GM19467 (cell line): ENCODE results near the gene WFS1.
A peak's percentile ranks its signal among the peaks of the same experiment; 100 is the strongest.

Experiments
- ATAC-seq: cut with Tn5 transposase; IDR thresholded peaks from one replicate; pipeline ENCODE4 v1.9.1; 2021; ENCODE audit warnings: mild to moderate bottlenecking, moderate library complexity; ENCODE audit not compliant: unreplicated experiment

WFS1 gene

DNA sequence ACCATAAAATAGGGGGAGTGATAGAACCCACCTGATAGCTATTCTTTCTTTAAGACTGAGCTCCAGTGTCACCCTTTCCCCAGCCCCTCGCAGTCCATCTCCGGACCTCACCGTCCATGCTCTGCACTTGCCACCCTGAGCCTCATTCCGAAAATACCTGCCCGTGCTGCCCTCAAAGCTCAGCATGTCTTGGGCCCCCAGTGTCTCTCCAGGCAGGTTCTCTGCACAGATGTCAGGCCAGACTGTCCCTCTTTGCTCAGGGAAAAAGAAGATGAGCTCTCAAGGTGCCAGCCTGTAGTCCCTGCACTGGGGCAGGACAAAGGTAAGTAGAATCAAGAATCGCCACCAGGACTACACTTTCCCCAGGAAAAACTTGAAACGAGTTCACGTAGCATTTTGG is 9.8 kb upstream of the WFS1 start:
- ATAC-seq: no peak

DNA sequence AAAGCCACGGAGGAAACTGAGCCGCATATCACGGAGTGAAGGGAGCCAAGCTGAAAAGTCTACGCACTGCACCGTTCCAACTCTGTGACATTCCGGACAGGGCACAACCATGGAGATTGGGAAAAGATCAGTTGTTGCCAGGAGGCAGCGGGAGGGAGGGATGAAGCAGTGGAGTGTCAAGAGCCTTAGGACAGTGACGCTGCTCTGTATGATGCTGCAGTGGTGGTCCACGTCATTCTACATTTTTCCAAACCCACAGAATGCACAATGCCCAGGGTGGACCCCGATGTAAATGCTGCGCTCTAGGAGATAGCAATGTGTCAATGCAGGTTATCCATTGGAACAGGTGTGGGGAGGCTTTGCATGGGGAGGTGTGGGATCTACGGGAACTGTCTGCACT is 7.5 kb upstream of the WFS1 start:
- ATAC-seq: no peak

GRCh38 chr4:6262847-6263487 is 6.7 kb upstream of the WFS1 start:
- ATAC-seq: no peak

DNA sequence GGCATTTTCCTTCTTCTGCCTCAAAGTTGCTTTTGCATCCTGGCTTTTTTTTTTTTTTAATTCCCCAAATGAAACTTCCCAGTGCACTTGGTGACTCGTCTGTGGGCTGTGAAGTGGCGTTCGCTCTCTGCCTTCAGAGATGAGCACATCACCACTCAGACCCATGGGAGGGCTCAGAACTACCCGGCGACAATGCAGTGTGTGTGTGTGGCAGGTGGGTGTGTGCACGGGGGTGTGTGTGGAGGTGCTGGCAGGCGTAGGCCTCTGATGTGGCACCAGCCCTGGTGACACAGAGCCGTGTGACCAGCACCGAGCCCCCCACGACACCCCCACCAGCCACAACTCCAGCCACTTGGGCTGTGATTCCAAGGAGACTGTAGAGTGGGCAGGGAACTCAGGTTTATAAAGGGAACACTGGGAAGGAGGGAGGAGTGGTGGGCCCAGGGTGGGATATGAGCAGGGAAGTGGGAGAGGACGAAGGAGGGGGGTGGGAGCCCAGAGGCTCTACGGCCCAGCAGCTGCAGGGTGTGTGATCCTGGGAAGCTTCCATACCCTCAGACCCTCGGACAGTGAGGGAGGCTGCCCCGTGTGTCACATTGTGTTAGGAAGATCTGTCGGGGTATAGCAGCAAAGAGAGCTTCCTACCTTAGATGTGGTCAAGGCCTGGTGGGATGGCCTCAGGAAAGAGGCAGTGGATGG is 6.0 kb upstream of the WFS1 start:
- no peak for ATAC-seq

GRCh38 chr4:6264225-6264540 is 5.5 kb upstream of the WFS1 start:
- ATAC-seq: no peak

DNA sequence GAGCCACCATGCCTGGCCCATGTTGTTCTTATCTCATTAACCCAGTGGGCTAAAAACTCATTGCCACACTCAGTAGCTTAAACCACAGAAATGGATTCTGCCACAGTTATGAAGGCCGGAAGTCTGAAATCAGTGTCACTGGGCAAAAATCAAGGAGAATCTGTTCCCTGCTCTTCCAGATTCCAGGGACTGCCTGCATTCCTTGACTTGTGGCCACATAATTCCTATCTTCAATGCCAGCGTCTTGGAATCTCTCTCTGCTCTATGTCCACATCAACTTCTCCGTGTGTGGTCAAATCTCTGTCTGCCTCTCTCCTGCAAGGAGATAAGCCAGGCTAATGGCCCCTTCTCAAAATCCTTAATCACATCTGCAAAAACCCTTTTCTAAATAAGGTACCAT is 4.1 kb upstream of the WFS1 start:
- ATAC-seq: no peak

GRCh38 chr4:6267573-6267972 is 2.1 kb upstream of the WFS1 start:
- ATAC-seq: no peak

DNA sequence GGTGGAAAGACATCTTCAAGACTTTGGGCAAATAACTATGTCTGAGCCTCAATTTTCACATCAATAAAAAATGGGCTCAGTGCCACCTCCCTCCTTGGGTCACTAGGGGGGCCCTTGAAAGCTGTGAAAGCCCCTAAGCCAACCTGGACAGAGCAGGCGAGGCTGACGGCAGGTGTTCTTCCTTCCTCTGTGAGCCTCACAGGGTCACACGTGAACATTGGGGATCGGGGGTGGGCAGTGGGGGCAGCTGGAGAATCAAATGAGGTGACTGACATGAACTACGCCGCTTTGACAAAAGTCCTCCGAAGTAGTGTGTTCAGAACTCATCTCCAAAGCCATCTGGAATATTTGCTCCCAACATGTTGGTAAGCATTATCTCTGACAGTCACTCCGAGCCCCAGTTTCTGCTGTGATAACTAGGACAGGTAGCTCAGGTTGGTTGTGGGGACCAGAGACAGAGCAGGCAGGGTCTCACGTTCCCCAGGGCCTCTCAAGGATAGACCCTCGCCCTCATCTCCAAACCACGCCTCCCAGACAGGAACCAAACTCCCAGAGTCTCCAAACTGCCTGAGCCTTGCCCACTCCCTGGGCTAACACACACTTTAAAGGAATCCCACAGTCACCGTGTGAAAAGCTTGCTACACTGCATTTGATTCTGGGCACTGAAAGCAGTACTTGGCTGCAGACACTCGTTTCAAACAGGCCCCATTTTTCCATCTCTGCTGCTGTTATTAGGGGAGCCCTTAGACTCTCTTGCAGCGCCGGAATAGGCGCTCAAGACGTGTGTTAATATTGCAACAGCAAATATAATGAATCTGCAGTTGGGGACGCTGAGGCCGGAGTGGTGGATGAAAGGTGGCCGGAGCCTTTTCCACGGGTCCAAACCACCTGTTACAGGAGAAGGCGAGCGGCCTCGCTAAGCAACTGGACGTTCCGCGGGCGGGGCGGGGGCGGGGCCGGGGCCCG is 717 bp upstream of the WFS1 start:
- peak; percentile 5 for ATAC-seq

DNA sequence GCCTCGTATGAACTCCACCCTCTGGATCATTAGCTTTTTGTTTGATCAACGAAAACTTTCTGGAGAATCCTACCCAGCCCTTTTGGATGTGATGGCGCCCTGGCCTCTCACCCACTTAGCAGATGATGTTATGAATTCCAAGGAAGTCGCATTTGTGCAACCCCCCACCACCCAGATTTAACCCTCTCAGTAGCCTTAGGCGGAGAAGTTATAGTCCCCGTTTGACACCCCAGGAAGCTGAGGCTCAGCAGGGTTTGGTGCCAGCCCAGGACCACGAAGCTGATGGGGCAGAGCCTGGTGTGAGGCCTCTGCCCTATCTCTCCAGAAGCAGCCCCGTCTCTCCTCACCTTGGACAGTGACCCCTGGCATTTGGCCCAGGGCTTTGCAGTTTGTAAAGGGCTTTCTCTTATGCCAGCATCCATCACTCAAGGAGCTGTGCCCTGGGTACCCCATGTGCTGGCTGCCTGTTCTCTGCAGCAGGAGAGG is 1.0 kb downstream of the WFS1 start:
- no peak for ATAC-seq

DNA sequence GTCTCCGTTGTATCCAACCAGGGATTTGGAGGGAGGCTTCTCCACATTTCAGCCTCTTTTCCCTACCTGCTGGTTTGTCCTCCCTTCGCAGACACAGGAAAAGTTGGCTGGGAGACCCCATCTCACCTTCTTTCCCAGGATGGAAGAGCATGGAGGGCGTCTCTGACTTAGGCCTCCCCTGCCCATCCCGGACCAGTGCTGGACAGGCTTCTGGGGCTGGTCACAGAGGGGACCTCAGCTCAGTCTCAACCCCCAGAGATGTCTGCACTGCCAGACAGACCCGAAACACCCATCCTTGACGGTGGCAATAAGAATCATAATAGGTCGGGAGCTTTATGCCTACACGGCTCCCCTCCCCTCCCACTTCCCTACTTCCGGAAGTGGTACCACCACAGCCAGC is 1.6 kb downstream of the WFS1 start:
- no peak for ATAC-seq

- ATAC-seq: no peak
Observed at GRCh38 chr4:6271701-6272465, 2.2 kb downstream of the WFS1 start.

DNA sequence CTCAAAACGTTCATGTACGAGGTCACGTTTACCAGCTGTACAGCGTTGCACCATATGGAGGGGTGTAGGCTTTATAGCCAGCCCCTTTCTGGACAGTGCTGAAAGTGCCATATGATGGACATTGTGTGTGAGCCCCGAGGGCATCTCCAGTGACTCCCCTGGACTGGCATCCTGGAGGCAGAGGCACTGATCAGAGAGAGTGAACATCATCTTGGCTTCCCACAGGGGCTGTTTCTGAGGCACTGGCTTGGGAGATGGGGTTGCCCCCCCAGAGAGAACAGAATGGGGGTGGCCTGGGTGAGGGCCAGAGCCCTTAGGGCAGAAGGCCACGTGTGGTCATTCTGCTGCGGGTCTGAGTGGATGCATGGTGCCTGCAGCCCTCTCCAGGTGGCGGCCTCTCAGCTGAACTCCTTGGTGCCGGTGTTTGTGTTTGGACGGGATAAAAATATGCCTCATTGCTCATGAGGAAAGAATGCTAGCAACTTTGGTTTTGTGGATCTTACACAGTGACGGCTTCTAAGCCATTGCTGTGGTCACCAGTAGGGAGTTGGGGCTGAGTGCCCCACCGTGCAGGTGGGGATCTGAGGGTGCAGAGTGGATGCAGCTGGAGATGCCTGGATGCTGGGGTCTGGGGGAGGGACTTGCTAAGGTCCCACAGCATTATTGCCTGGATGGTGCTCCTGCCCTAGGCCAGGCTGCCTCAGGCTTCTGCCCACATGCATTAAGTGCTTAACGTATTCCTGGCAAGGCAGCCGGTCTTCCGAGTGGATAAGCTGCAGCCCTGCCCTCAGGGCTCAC is 3.4 kb downstream of the WFS1 start:
- no peak for ATAC-seq

GRCh38 chr4:6273661-6273990 is 4.0 kb downstream of the WFS1 start:
- no peak for ATAC-seq

DNA sequence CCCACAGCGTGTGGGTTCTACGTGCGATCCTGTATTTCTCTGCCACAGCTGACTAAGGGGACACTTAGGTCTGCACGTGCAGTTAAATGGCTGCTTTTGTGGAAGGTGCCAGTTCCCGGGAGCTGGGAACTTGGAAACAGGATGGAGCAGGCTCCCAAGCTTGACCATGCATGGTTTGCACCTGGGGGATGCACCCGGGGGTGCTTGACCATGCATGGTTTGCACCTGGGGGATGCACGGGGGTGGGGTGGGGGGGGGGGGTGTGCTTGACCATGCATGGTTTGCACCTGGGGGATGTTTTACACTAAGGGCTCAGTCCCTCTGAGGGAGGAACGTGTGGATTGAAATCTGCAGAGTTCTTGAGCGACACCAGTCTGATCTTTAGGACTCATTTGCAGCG is 5.7 kb downstream of the WFS1 start:
- ATAC-seq: no peak

DNA sequence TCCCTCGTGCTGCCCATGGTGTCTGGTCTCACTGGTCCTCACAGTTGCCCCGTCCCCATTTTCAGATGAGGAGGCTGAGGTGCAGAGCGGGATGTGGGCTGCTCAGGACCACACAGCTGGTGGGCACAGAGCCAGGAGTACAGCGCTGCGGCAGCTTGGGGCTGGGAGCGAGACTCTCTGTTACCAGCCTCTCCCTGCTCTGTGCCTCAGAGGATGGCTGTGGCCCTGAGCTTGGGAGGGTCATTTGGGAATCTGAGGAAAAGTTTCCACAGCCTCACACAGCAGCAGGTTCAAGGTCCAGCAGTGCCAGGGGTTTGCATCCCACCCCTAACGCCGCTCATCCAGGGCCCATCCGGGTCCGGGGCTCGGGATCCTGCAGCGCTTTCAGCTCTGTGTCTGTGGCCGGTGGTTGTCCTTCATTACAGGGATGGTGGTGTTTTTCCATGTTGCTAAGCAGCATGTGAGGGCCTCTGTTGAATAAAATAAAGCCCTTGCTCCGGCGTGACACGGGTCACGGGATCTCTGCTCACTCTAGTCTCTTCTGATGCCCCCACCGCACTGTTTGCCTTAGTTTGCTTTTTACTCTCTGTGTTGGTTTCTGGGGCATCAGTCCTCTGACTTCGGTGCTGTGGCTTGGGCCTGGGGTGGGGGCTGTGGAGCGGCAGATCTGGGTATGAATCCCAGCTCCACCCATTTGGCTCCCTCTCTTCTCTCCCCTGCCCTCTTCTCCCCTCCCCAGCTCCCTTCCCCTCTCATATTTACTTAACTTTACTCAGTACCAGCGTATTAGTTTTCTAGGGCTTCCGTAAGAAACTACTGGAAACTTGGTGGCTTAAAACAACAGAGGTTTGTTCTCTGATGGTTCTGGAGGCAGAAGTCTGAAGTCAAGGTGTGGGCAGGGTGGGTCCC is 6.5 kb downstream of the WFS1 start:
- ATAC-seq: no peak

DNA sequence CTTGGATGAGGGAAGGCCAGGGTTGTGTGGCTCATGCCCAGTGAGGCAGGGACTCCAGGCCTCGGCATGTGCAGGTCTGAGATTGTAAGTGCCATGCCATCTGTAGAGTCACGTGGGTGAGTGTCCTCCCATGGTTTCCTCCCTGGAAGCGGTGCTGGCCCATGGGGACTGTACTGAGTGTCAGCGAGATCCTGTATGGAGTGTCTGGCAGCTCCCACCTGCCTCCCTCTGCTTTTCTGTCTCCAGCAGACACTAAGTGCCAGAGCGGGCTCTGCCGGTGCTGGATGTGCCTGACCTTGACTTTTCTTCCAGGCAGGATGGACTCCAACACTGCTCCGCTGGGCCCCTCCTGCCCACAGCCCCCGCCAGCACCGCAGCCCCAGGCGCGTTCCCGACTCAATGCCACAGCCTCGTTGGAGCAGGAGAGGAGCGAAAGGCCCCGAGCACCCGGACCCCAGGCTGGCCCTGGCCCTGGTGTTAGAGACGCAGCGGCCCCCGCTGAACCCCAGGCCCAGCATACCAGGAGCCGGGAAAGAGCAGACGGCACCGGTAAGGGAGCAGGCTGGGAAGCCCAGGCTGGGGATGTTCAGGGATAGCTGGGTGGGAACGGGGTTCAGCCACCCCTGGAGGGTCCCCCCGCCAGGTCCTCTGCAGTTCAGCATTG is 7.6 kb downstream of the WFS1 start:
- ATAC-seq: no peak

DNA sequence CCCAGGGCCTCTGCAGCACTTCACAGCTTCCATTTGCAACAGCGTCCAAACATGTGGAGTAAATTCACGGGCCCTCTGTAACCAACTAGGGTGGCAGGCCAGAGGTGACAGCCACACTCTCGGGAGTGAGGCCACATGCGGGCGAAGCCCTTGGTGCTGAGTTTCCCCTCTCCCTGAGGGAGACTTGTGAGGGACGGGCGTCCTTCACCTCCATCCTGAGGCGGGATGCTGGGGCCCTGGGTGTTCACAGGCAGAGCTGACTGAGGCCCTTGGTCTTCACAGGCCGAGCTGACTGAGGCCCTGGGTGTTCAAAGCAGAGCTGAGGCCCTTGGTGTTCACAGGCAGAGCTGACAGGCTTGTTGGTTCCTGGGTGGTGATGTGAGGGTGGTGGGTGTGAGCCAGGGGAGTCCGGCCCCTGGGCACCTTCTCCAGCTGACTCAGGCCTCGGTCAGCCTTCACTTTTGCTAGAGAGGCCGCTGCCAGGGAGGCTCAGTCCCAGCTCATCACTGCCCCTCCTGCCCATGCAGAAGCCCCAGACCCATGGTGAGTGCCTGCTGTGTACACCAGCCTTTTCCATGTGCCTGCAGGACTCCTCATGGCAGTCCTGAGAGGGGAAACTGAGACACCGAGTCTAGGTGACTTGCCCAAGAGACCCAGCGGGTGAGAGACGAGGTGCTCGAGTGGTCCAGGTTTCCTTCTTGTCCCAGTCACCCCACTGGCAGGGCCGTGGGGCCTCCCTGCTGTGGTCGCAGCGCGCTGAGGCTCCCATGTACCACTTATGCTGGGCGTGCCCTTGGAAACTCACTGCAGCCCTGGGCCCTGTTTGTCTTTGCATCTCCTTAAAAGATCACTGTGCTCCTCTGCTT is 8.5 kb downstream of the WFS1 start:
- ATAC-seq: no peak

- ATAC-seq: peak; percentile 95
Observed at GRCh38 chr4:6278801-6279197, 9.1 kb downstream of the WFS1 start.
